Effector memory CD8-positive, alpha-beta T cell (primary cell): ENCODE results near the gene DNAAF8.

Experiments
- ATAC-seq: fragments of 150-1000 bp; cut with Tn5 transposase; replicated peaks from 2 replicates; pipeline ENCODE4 v1.10.0; 2021; ENCODE audit warnings: mild to moderate bottlenecking, moderate library complexity
- DNase-seq, 3 experiments: peaks; one replicate each; pipeline ENCODE4 v3.0.0; 2021
- H3K27ac Mint-ChIP-seq, 2 donors: one replicate each; pipeline ENCODE4 v1.8.0; 2022; ENCODE audit warnings: mild to moderate bottlenecking in 2 of 2, mixed read lengths in 2 of 2, moderate library complexity in 2 of 2
- H3K27me3 Mint-ChIP-seq, 2 donors: one replicate each; pipeline ENCODE4 v1.8.0; 2022; ENCODE audit warnings: mixed read lengths in 2 of 2
- H3K36me3 Mint-ChIP-seq: one replicate; pipeline ENCODE4 v1.8.0; 2022; ENCODE audit warnings: mild to moderate bottlenecking, moderate library complexity, mixed read lengths; ENCODE audit not compliant: insufficient read depth
- H3K4me1 Mint-ChIP-seq, 2 donors: one replicate each; pipeline ENCODE4 v1.8.0; 2022; ENCODE audit warnings: low read depth in 2 of 2, mixed read lengths in 2 of 2
- H3K4me3 Mint-ChIP-seq, 2 donors: one replicate each; pipeline ENCODE4 v1.8.0; 2022; ENCODE audit warnings: mild to moderate bottlenecking in 2 of 2, mixed read lengths in 2 of 2, moderate library complexity in 2 of 2
- H3K9me3 Mint-ChIP-seq, 2 donors: one replicate each; pipeline ENCODE4 v1.8.0; 2022; ENCODE audit warnings: mixed read lengths in 2 of 2

Gene DNAAF8

GRCh38 chr16:4744555-4745273 is 10.4 kb downstream of the DNAAF8 start:
- H3K4me1 Mint-ChIP-seq, result peaks cover 16 to 22% of the 10 kb centered on the region in 2 donors
- H3K9me3 Mint-ChIP-seq, result no peaks in the 10 kb centered on the region
- no peak overlapping the region for H3K4me3 Mint-ChIP-seq
- peaks cover 13% of the 10 kb centered on the region for H3K36me3 Mint-ChIP-seq
- H3K27me3 Mint-ChIP-seq, result peaks cover 0 to 10% of the 10 kb centered on the region in 2 donors
- DNase-seq (no peak), ATAC-seq (no peak)
- no peak overlapping the region for H3K27ac Mint-ChIP-seq

GRCh38 chr16:4745274-4745569 is 10.9 kb downstream of the DNAAF8 start:
- Mint-ChIP-seq H3K27ac (no peak overlapping the region), H3K36me3 (peaks cover 13% of the 10 kb centered on the region), H3K4me3 (no peak overlapping the region), H3K4me1 (peaks cover 16 to 22% of the 10 kb centered on the region in 2 donors), H3K9me3 (no peaks in the 10 kb centered on the region), H3K27me3 (peaks cover 0 to 10% of the 10 kb centered on the region in 2 donors)
- no peak for ATAC-seq
- DNase-seq, result no peak

GRCh38 chr16:4746215-4746614 is 11.9 kb downstream of the DNAAF8 start:
- Mint-ChIP-seq H3K9me3 (no peaks in the 10 kb centered on the region), H3K4me3 (no peak overlapping the region), H3K27ac (no peak overlapping the region), H3K36me3 (peaks cover 20% of the 10 kb centered on the region), H3K27me3 (peaks cover 0 to 10% of the 10 kb centered on the region in 2 donors), H3K4me1 (peaks cover 16 to 22% of the 10 kb centered on the region in 2 donors)
- no peak for ATAC-seq
- DNase-seq, result no peak

GRCh38 chr16:4746991-4747574 is 12.7 kb downstream of the DNAAF8 start:
- Mint-ChIP-seq H3K4me3 (peak overlapping the region in 1 of 2 donors; percentile 71), H3K4me1 (peaks cover 16 to 22% of the 10 kb centered on the region in 2 donors), H3K36me3 (peaks cover 25% of the 10 kb centered on the region), H3K27ac (peak overlapping the region; percentile 61 to 96), H3K9me3 (no peaks in the 10 kb centered on the region), H3K27me3 (peaks cover 0 to 10% of the 10 kb centered on the region in 2 donors)
- ATAC-seq (no peak), DNase-seq (no peak)

GRCh38 chr16:4747906-4748681 is 13.8 kb downstream of the DNAAF8 start:
- Mint-ChIP-seq H3K4me3 (peak overlapping the region; percentile 24 to 71), H3K27me3 (peaks cover 0 to 7% of the 10 kb centered on the region in 2 donors), H3K9me3 (no peaks in the 10 kb centered on the region), H3K36me3 (peaks cover 26% of the 10 kb centered on the region), H3K4me1 (peaks cover 16 to 21% of the 10 kb centered on the region in 2 donors), H3K27ac (peak overlapping the region; percentile 61 to 96)
- ATAC-seq (no peak), DNase-seq (no peak)

DNA sequence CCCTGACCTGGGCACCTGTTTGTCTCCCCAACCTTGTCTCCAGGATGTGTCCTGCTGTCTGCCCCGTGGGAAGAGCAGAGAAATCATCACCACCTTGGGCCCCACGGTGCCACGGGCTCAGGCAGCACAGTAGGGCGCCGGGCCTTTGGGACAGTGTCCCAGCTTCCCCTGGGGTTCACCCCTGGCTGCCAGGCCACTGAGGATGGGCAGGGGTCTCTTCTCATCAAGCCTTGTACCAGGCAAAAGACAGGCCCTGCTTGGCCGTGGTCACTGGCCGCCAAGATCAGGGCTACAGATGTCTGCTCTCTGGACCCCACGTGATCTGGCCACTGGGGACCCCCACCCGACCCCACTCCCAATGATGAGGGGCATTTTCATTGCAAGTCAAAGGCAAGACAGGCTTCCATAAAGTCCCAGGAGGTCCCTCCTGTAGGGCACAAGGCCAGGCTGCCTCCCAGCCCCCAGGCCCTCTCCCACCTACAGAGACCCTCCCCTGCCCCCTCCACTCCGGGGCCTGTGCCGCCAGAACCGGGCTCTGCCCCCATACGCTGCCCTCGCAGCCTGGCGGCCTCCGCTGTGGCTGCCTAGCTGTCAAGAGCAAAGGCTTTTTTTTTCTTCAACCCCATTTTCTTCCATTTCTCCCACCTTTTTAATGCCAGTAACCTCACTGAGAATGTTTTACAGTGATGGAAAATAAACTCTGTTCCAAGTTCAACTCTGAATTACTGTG is 14.5 kb downstream of the DNAAF8 start:
- Mint-ChIP-seq H3K4me1 (peaks cover 13 to 16% of the 10 kb centered on the region in 2 donors), H3K36me3 (peaks cover 31% of the 10 kb centered on the region), H3K4me3 (no peak overlapping the region), H3K27ac (peak overlapping the region; percentile 61 to 96), H3K9me3 (no peaks in the 10 kb centered on the region), H3K27me3 (no peaks in the 10 kb centered on the region)
- ATAC-seq (no peak), DNase-seq (no peak)

DNA sequence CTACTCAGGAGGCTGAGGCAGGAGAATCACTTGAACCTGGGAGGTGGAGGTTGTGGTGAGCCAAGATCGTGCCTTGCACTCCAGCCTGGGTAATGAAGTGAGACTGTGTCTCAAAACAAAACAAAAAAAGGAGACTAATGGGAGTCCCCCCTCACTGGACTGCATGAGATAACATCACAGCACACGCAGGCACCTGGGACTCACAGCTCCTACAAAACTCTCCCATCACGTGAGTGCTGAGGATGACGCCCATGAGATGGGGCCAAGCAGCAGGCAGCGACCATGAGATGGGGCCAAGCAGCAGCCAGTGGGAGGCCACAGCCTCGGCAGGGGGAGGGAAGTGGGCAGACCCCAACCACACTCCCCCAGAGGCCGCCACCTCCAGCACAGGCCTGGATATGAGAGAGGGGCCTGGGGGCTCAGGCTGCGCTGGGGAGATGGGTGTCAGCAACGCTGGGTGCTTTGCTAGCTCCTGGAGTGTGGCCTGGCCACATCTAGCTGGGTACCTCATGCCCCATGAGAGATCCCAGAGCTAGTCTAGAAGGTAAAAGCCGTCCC is 15.4 kb downstream of the DNAAF8 start:
- H3K4me1 Mint-ChIP-seq, result peaks cover 13 to 16% of the 10 kb centered on the region in 2 donors
- no peak for ATAC-seq
- peaks cover 33% of the 10 kb centered on the region for H3K36me3 Mint-ChIP-seq
- H3K27ac Mint-ChIP-seq, result no peak overlapping the region
- H3K9me3 Mint-ChIP-seq, result no peaks in the 10 kb centered on the region
- no peak overlapping the region for H3K4me3 Mint-ChIP-seq
- no peak for DNase-seq
- H3K27me3 Mint-ChIP-seq, result no peaks in the 10 kb centered on the region

DNA sequence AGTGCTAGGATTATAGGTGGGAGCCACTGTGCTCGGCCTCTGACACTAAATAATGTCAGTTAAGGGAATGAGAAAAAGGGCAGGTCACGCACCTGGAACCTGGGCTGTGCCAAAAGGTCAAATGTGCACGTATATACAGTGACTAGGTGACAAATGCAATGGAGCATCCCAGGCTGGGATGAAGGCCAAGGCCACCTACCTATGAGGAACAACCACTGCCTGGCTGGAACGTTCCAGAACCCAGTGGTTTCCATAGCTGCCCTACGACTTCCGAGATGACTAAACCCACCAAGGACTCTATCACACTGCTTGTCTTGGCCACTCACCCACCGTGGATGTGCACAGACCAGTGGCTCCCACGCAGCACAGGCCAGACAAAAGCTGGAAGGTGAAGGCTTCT is 16.6 kb downstream of the DNAAF8 start:
- Mint-ChIP-seq H3K27ac (no peak overlapping the region), H3K27me3 (no peaks in the 10 kb centered on the region), H3K4me1 (peaks cover 13 to 16% of the 10 kb centered on the region in 2 donors), H3K9me3 (no peaks in the 10 kb centered on the region), H3K36me3 (peaks cover 38% of the 10 kb centered on the region), H3K4me3 (no peak overlapping the region)
- ATAC-seq, result no peak
- DNase-seq, result no peak

- H3K4me1 Mint-ChIP-seq, result peaks cover 6 to 11% of the 10 kb centered on the region in 2 donors
- H3K36me3 Mint-ChIP-seq, result peaks cover 45% of the 10 kb centered on the region
- DNase-seq (no peak), ATAC-seq (no peak)
- no peaks in the 10 kb centered on the region for H3K9me3 Mint-ChIP-seq
- H3K4me3 Mint-ChIP-seq, result no peak overlapping the region
- H3K27ac Mint-ChIP-seq, result no peak overlapping the region
- H3K27me3 Mint-ChIP-seq, result no peaks in the 10 kb centered on the region
Measured at GRCh38 chr16:4752351-4753100, 18.2 kb downstream of the DNAAF8 start.

DNA sequence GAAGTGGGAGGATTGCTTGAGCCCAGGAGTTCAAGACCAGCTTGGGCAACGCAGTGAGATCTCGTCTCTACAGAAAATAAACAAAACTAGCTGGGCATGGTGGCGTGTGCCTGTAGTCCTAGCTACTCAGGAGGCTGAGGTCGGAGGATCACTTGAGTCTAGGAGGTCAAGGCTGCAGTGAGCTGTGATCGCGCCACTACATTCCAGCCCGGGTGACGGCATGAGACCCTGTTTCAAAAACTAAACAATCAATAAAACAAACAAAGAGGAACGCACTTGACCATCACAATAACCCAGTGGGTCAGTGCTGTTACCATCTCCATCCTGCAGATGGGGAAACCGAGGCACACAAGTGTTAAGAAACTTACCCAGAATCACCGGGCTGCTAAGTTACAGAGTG is 18.9 kb downstream of the DNAAF8 start:
- DNase-seq, result no peak
- ATAC-seq, result no peak
- peaks cover 0 to 4% of the 10 kb centered on the region in 2 donors for H3K4me1 Mint-ChIP-seq
- H3K36me3 Mint-ChIP-seq, result peaks cover 49% of the 10 kb centered on the region
- H3K4me3 Mint-ChIP-seq, result no peak overlapping the region
- no peak overlapping the region for H3K27ac Mint-ChIP-seq
- H3K9me3 Mint-ChIP-seq, result no peaks in the 10 kb centered on the region
- no peaks in the 10 kb centered on the region for H3K27me3 Mint-ChIP-seq

- Mint-ChIP-seq H3K27ac (no peak overlapping the region), H3K27me3 (no peaks in the 10 kb centered on the region), H3K36me3 (peaks cover 57% of the 10 kb centered on the region), H3K9me3 (no peaks in the 10 kb centered on the region), H3K4me3 (no peak overlapping the region), H3K4me1 (no peaks in the 10 kb centered on the region)
- DNase-seq (no peak), ATAC-seq (no peak)
Measured at GRCh38 chr16:4754865-4755264, 20.5 kb downstream of the DNAAF8 start.

GRCh38 chr16:4755687-4756086 is 21.4 kb downstream of the DNAAF8 start:
- H3K4me3 Mint-ChIP-seq, result no peak overlapping the region
- H3K27me3 Mint-ChIP-seq, result no peaks in the 10 kb centered on the region
- peaks cover 60% of the 10 kb centered on the region for H3K36me3 Mint-ChIP-seq
- DNase-seq, result no peak
- no peaks in the 10 kb centered on the region for H3K9me3 Mint-ChIP-seq
- no peak overlapping the region for H3K27ac Mint-ChIP-seq
- ATAC-seq, result no peak
- no peaks in the 10 kb centered on the region for H3K4me1 Mint-ChIP-seq
